Neural cell (in vitro differentiated cells): ENCODE data around the gene RCAN1. TPM values are rescaled to one million over a fixed set of nuclear protein-coding genes. Genes with fewer than 3 reads are reported as not detected.

Source experiments
- H2AFZ ChIP-seq: fragments of 200-600, 300-800 bp; sonication (generic), shearing (Covaris generic); 2 replicates; pipeline ENCODE4 v1.6.0; 2014; ENCODE audit warnings: low read depth, mild to moderate bottlenecking, antibody characterized with exemption, low read length, moderate library complexity
- H3F3A ChIP-seq: fragments of 200-600 bp; shearing (Covaris generic); 2 replicates; pipeline ENCODE4 v1.6.1; 2016; ENCODE audit warnings: mild to moderate bottlenecking, moderate library complexity, mixed read lengths, antibody characterized with exemption, low read length; ENCODE audit not compliant: insufficient read depth, poor library complexity, severe bottlenecking
- H3K27ac ChIP-seq: fragments of 200-600, 300-800 bp; sonication (generic), shearing (Covaris generic); 2 replicates; pipeline ENCODE4 v1.5.1; 2014; ENCODE audit warnings: mild to moderate bottlenecking, low read length, moderate library complexity
- H3K27me3 ChIP-seq: fragments of 300-800, 200-600 bp; sonication (generic), shearing (Covaris generic); 2 replicates; pipeline ENCODE4 v1.6.0; 2014; ENCODE audit warnings: mild to moderate bottlenecking, low read depth, low read length, moderate library complexity; ENCODE audit not compliant: insufficient read depth
- H3K36me3 ChIP-seq: fragments of 300-800, 200-600 bp; sonication (generic), shearing (Covaris generic); 2 replicates; pipeline ENCODE4 v1.5.1; 2014; ENCODE audit warnings: mild to moderate bottlenecking, antibody characterized with exemption, low read length, moderate library complexity; ENCODE audit not compliant: insufficient read depth
- H3K4me2 ChIP-seq: fragments of 300-800, 200-600 bp; sonication (generic), shearing (Covaris generic); 2 replicates; pipeline ENCODE4 v1.6.0; 2014; ENCODE audit warnings: mild to moderate bottlenecking, low read length
- H3K4me3 ChIP-seq: fragments of 300-800, 200-600 bp; sonication (generic), shearing (Covaris generic); 2 replicates; pipeline ENCODE4 v1.5.1; 2014; ENCODE audit warnings: mild to moderate bottlenecking, low read length, moderate library complexity
- H3K79me2 ChIP-seq: fragments of 200-600 bp; shearing (Covaris generic); replicated peaks from 2 replicates; pipeline ENCODE4 v1.6.0; 2014; ENCODE audit warnings: mild to moderate bottlenecking, low read length, moderate library complexity; ENCODE audit not compliant: insufficient read depth
- H3K9ac ChIP-seq: fragments of 300-800, 200-600 bp; sonication (generic), shearing (Covaris generic); 2 replicates; pipeline ENCODE4 v1.6.1; 2016; ENCODE audit warnings: mild to moderate bottlenecking, low read length, mixed read lengths
- H3K9me2 ChIP-seq: fragments of 200-600 bp; shearing (Covaris generic); 2 replicates; pipeline ENCODE4 v1.6.1; 2016; ENCODE audit warnings: mild to moderate bottlenecking, low read length, mixed read lengths; ENCODE audit not compliant: insufficient read depth
- H3K9me3 ChIP-seq: fragments of 200-600, 300-800 bp; sonication (generic), shearing (Covaris generic); 2 replicates; pipeline ENCODE4 v1.6.1; 2016; ENCODE audit warnings: mild to moderate bottlenecking, mixed run types, low read length, moderate library complexity, mixed read lengths
- H4K20me1 ChIP-seq: fragments of 200-600 bp; shearing (Covaris generic); 2 replicates; pipeline ENCODE4 v1.6.1; 2016; ENCODE audit warnings: mild to moderate bottlenecking, mixed run types; ENCODE audit not compliant: insufficient read depth
- EP300 ChIP-seq: fragments of 450-650 bp; conservative IDR thresholded peaks from 2 replicates; pipeline ENCODE4 v1.6.1; 2014; ENCODE audit warnings: antibody characterized with exemption, mild to moderate bottlenecking, moderate library complexity; ENCODE audit not compliant: poor library complexity, severe bottlenecking
- EZH2 ChIP-seq: fragments of 200-600, 300-800 bp; shearing (Covaris generic), sonication (generic); IDR thresholded peaks from 2 replicates; pipeline ENCODE4 v1.6.1; 2014; ENCODE audit warnings: antibody characterized with exemption, low read length, borderline replicate concordance, mild to moderate bottlenecking; ENCODE audit not compliant: insufficient read depth, poor library complexity, severe bottlenecking
- POLR2AphosphoS5 ChIP-seq: IDR thresholded peaks from 2 replicates; pipeline ENCODE4 v1.6.1; 2012
- SMC3 ChIP-seq: fragments of 450-650 bp; conservative IDR thresholded peaks from 2 replicates; pipeline ENCODE4 v1.6.1; 2014; ENCODE audit warnings: antibody characterized with exemption, mild to moderate bottlenecking, moderate library complexity; ENCODE audit not compliant: poor library complexity
- TAF1 ChIP-seq: IDR thresholded peaks from 2 replicates; pipeline ENCODE4 v1.6.1; 2012; ENCODE audit warnings: low read depth
- polyA plus RNA-seq: library from polyadenylated mRNA; depleted of rRNA; stranded (reverse); fragments of >200 nt; gene quantifications from 2 replicates; pipeline ENCODE4 v1.2.3, GENCODE V29; 2014
- TF ChIP-seq, protein P1 (sequence below): IDR thresholded peaks from 2 replicates; pipeline ENCODE4 v1.6.1; 2012; ENCODE audit warnings: borderline replicate concordance

The RCAN1 gene
- polyA plus RNA-seq, 1 donor from 2014 or later, result 46.0 TPM

DNA sequence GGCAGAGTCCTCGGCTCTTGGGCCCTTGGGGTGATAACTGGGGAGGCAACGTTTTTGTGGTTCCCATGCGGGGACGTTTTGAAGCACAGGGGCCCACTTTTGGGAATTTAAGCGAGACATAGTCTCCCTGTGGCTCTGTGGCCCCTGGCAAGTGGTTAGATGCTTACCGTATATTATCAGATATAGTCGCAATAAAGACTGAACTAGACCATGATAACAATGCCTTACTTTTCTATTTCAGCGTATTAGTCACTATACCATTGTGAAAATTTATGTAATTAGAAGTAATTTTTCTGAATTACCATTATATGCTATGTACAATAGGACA is 538 bp upstream of the RCAN1 start:
- no peaks in the 10 kb centered on the region for H3K9me2 ChIP-seq
- H3K4me3 ChIP-seq, result peak overlapping the region; percentile 68
- peak overlapping the region; percentile 69 for H2AFZ ChIP-seq
- H3K4me2 ChIP-seq, result peak overlapping the region; percentile 58
- H3K27me3 ChIP-seq, result peaks cover 9% of the 10 kb centered on the region
- H3F3A ChIP-seq, result no peaks in the 10 kb centered on the region
- TF ChIP-seq EZH2 (no peak), EP300 (peak; percentile 13)
- TF ChIP-seq, protein P1, sequence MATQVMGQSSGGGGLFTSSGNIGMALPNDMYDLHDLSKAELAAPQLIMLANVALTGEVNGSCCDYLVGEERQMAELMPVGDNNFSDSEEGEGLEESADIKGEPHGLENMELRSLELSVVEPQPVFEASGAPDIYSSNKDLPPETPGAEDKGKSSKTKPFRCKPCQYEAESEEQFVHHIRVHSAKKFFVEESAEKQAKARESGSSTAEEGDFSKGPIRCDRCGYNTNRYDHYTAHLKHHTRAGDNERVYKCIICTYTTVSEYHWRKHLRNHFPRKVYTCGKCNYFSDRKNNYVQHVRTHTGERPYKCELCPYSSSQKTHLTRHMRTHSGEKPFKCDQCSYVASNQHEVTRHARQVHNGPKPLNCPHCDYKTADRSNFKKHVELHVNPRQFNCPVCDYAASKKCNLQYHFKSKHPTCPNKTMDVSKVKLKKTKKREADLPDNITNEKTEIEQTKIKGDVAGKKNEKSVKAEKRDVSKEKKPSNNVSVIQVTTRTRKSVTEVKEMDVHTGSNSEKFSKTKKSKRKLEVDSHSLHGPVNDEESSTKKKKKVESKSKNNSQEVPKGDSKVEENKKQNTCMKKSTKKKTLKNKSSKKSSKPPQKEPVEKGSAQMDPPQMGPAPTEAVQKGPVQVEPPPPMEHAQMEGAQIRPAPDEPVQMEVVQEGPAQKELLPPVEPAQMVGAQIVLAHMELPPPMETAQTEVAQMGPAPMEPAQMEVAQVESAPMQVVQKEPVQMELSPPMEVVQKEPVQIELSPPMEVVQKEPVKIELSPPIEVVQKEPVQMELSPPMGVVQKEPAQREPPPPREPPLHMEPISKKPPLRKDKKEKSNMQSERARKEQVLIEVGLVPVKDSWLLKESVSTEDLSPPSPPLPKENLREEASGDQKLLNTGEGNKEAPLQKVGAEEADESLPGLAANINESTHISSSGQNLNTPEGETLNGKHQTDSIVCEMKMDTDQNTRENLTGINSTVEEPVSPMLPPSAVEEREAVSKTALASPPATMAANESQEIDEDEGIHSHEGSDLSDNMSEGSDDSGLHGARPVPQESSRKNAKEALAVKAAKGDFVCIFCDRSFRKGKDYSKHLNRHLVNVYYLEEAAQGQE, result no peak
- no peaks in the 10 kb centered on the region for H3K79me2 ChIP-seq
- no peaks in the 10 kb centered on the region for H3K36me3 ChIP-seq
- H3K9me3 ChIP-seq, result no peaks in the 10 kb centered on the region
- H3K9ac ChIP-seq, result peak overlapping the region; percentile 60
- no peaks in the 10 kb centered on the region for H4K20me1 ChIP-seq
- H3K27ac ChIP-seq, result no peak overlapping the region

DNA sequence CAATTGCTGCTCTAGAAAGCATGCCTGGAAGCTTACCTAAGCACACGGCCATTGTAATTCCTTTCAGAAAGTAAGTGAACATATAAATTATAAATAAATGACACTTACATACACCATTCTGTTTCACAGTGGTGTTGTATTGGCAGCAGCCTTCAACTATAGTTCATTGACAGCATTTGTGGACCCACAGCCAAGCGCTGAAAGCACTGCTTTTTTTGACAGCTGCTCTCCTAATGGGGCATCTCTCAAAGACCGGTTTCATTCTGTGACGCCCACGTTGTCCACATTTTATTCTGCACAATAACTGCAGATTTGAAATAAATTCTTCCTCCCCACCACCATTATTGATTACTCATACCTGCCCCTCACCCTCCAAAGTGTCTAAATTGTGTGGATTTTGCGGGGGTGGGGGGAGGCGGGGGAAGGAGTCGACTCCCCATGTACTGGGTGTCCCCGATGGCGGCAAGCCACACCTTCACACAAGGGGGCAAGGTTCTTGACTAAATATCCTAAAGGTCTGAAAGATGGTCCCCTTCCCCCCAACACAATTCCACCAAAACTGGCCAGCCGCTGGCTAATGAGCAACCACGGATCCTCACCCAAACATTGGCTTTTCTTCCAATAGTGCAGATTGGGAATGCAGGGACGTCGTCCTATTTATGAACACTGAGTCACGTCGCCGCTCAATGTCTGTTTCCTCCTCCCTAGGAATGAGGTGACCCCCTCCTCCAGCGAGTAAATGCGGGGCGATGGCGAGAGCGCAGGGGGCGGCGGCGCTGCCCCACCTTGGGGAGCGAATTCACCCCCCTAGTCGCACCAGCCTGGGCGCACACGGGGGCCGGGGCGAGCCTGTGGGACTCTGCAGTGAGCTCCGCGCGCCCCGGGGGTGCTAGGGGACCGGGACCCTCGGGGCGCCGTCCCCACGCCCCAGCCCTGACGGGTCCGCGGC is 960 bp downstream of the RCAN1 start:
- H3K27ac ChIP-seq, result no peak overlapping the region
- H3K27me3 ChIP-seq, result peaks cover 9% of the 10 kb centered on the region

More for the DNA sequence above, 960 bp downstream of the RCAN1 start:
- no peaks in the 10 kb centered on the region for H3K79me2 ChIP-seq
- H3F3A ChIP-seq, result no peaks in the 10 kb centered on the region
- peak overlapping the region; percentile 39 for H3K4me2 ChIP-seq
- H3K9me3 ChIP-seq, result no peaks in the 10 kb centered on the region
- no peak overlapping the region for H2AFZ ChIP-seq
- no peaks in the 10 kb centered on the region for H3K9me2 ChIP-seq
- H4K20me1 ChIP-seq, result no peaks in the 10 kb centered on the region
- peak overlapping the region; percentile 73 for H3K4me3 ChIP-seq
- no peak for TF ChIP-seq POLR2AphosphoS5
- no peak for TF ChIP-seq TAF1
- TF ChIP-seq EZH2, result no peak
- TF ChIP-seq SMC3, result no peak
- TF ChIP-seq EP300, result no peak
- TF ChIP-seq, protein P1, result no peak
- peak overlapping the region; percentile 60 for H3K9ac ChIP-seq
- no peaks in the 10 kb centered on the region for H3K36me3 ChIP-seq
